A673 (cell line): Measurements from ENCODE around the gene AJM1.

ENCODE experiments used
- CTCF ChIP-seq: fragments of 300-800, 200-600 bp; sonication (generic); conservative IDR thresholded peaks from 2 replicates; pipeline ENCODE4 v1.5.1; 2017; ENCODE audit warnings: low read depth, mild to moderate bottlenecking, antibody characterized with exemption, low read length, moderate library complexity, mixed read lengths
- EZH2 ChIP-seq: fragments of 200-600 bp; sonication (generic); IDR thresholded peaks from 2 replicates; pipeline ENCODE4 v1.6.1; 2017; ENCODE audit warnings: borderline replicate concordance, low read depth, mild to moderate bottlenecking, mixed read lengths, antibody characterized with exemption, low read length; ENCODE audit not compliant: poor library complexity, severe bottlenecking

DNA sequence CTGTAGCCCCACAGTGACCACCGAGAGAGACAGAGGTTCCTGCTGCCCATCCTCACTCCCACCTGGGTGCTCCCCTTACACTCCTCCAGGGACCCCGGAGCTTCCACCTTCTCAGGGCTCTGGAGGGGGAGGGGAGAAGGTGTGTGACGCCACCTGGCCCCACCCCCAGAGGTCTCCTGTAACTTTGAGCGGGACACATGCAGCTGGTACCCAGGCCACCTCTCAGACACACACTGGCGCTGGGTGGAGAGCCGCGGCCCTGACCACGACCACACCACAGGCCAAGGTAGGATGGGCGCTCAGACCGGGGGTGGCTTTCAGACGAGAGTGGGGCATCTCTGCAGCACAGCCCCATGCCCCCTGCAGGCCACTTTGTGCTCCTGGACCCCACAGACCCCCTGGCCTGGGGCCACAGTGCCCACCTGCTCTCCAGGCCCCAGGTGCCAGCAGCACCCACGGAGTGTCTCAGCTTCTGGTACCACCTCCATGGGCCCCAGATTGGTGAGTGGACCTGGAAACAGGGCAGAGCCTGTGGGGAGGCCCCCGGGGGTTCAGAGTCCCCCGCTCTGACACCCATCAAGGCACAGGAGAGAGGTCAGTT is 14.4 kb downstream of the AJM1 start:
- 0 out of 2 replicates have a peak, but pooled peaks have one; percentile 12 for TF ChIP-seq CTCF
- TF ChIP-seq EZH2, result no peak
